Gastrocnemius medialis (tissue), 4 donors: ENCODE data around the gene SLC6A8. TPM values are rescaled to one million over a fixed set of nuclear protein-coding genes. Genes with fewer than 3 reads are reported as not detected.
"Not testable (repeated sequence)": the region's sequence is repeated elsewhere in the genome, so short reads cannot be mapped to it uniquely, and the experiment has no call there.

Source experiments
- ATAC-seq, 2 donors: fragments of 150-250 bp; one replicate each; pipeline ENCODE4 v1.9.1; 2016
- DNase-seq, 2 donors: peaks; one replicate each; pipeline ENCODE4 v3.0.0-alpha.2; 2019
- H3K27ac ChIP-seq, 4 donors: fragments of 200-600 bp; sonication (generic); 1 replicate in 1 of 4; 2 replicates in 3 of 4; pipeline ENCODE4 v1.5.1; 2016 to 2018; ENCODE audit warnings: mild to moderate bottlenecking in 2 of 4, moderate library complexity in 1 of 4
- H3K27me3 ChIP-seq, 3 donors: fragments of 200-600 bp; sonication (generic) in 2 of 3; 1 replicate in 1 of 3; 2 replicates in 2 of 3; pipeline versions ENCODE4 v1.5.1 to v1.6.0; 2016 to 2019; ENCODE audit warnings: mild to moderate bottlenecking in 1 of 3, moderate library complexity in 1 of 3
- H3K36me3 ChIP-seq, 2 donors: fragments of 200-600 bp; sonication (generic) in 1 of 2; one replicate each; pipeline ENCODE4 v1.5.1; 2017 to 2018
- H3K4me1 ChIP-seq, 2 donors: fragments of 200-600 bp; sonication (generic) in 1 of 2; one replicate each; pipeline ENCODE4 v1.5.1; 2016 to 2017; ENCODE audit warnings: mild to moderate bottlenecking in 2 of 2
- H3K4me3 ChIP-seq, 4 donors: fragments of 200-600 bp; sonication (generic) in 3 of 4; 1 replicate in 1 of 4; 2 replicates in 3 of 4; pipeline ENCODE4 v1.5.1; 2016 to 2019; ENCODE audit warnings: mild to moderate bottlenecking in 2 of 4
- H3K9me3 ChIP-seq, 3 donors: fragments of 200-600 bp; sonication (generic) in 2 of 3; 1 replicate in 1 of 3; 2 replicates in 2 of 3; pipeline ENCODE4 v1.5.1; 2016 to 2019
- CTCF ChIP-seq, 5 experiments: fragments of 450-650 bp in 3 of 5; fragments of 200-600 bp in 2 of 5; sonication (generic) in 2 of 5; IDR thresholded peaks in 4 of 5; conservative IDR thresholded peaks in 1 of 5; 1 replicate in 4 of 5; 2 replicates in 1 of 5; pipeline ENCODE4 v1.5.1; 2016 to 2019; ENCODE audit warnings: antibody characterized with exemption in 5 of 5, mild to moderate bottlenecking in 3 of 5, moderate library complexity in 3 of 5
- POLR2A ChIP-seq, 2 donors: fragments of 450-650 bp; IDR thresholded peaks; one replicate each; pipeline ENCODE4 v1.6.1; 2017; ENCODE audit warnings: antibody characterized with exemption in 2 of 2, mild to moderate bottlenecking in 2 of 2, moderate library complexity in 2 of 2
- in situ Hi-C, 4 donors: fragments of 200-750 bp; cut with MboI; loops; one replicate each; pipeline versions ENCODE4 v1.15.0 to v1.8.0; 2017; ENCODE audit warnings: low sequenced_read_pairs in 4 of 4
- intact Hi-C: fragments of 100-400 bp; cut with DNase I; formaldehyde crosslinking; loops from one replicate; pipeline ENCODE4 v1.15.1; 2023; ENCODE audit warnings: low total_unique reads
- total RNA-seq, 4 donors: library from RNA; depleted of rRNA; stranded (reverse); fragments of >200 nt; gene quantifications; one replicate each; pipeline versions ENCODE4 v1.1.0 to v1.2.3, GENCODE V29; 2016

The SLC6A8 gene
- total RNA-seq, 4 donors from 2014 or later, result 40.1 to 78.1 (median 45.0) TPM

GRCh38 chrX:153702336-153703035 lies 14.8 kb downstream of the SLC6A8 start:
- DNase-seq (no peak), ATAC-seq (peak in 1 of 2 donors; percentile 0)
- Histone ChIP-seq H3K9me3 (no peaks in the 10 kb centered on the region), H3K4me3 (no peak overlapping the region), H3K27me3 (no peaks in the 10 kb centered on the region), H3K36me3 (no peaks in the 10 kb centered on the region), H3K27ac (peak overlapping the region; percentile 85 to 91 (median 90)), H3K4me1 (peaks cover 27 to 73% of the 10 kb centered on the region in 2 donors)
- in situ Hi-C loops (no loop called here), intact Hi-C loops (loop anchor here (10.0 kb wide), 1 partner anchor 342 kb away; no protein-coding TSS in a partner anchor)
- no peak for TF ChIP-seq POLR2A (IDR thresholded peaks at IDR 0.05)
- TF ChIP-seq CTCF (IDR thresholded peaks at IDR 0.05 in 4 of 5, conservative IDR thresholded peaks at IDR 0.05 in 1 of 5), result no peak

- H3K27me3 ChIP-seq, result no peaks in the 10 kb centered on the region
- ATAC-seq (peak; percentile 18 to 24), DNase-seq (peak; percentile 73 to 93)
- no peaks in the 10 kb centered on the region for H3K36me3 ChIP-seq
- TF ChIP-seq CTCF (IDR thresholded peaks at IDR 0.05 in 4 of 5, conservative IDR thresholded peaks at IDR 0.05 in 1 of 5) (no peak), POLR2A (IDR thresholded peaks at IDR 0.05) (no peak)
- H3K27ac ChIP-seq, result peak overlapping the region; percentile 85 to 91 (median 90)
- in situ Hi-C loops (no loop called here), intact Hi-C loops (loop anchor here (10.0 kb wide), 1 partner anchor 342 kb away; no protein-coding TSS in a partner anchor)
- H3K4me1 ChIP-seq, result peaks cover 30 to 77% of the 10 kb centered on the region in 2 donors
- no peak overlapping the region for H3K4me3 ChIP-seq
- no peaks in the 10 kb centered on the region for H3K9me3 ChIP-seq
Measured at GRCh38 chrX:153703036-153703370, 15.3 kb downstream of the SLC6A8 start.

- in situ Hi-C loops, result no loop called here
- no peak for TF ChIP-seq POLR2A (IDR thresholded peaks at IDR 0.05)
- no peak for TF ChIP-seq CTCF (IDR thresholded peaks at IDR 0.05 in 4 of 5, conservative IDR thresholded peaks at IDR 0.05 in 1 of 5)
- Histone ChIP-seq H3K4me3 (no peak overlapping the region), H3K27ac (peak overlapping the region; percentile 85 to 91 (median 90)), H3K9me3 (no peaks in the 10 kb centered on the region), H3K4me1 (peaks cover 31 to 73% of the 10 kb centered on the region in 2 donors), H3K36me3 (no peaks in the 10 kb centered on the region), H3K27me3 (no peaks in the 10 kb centered on the region)
- DNase-seq (no peak), ATAC-seq (no peak)
- intact Hi-C loops, result loop anchor here (10.0 kb wide), 1 partner anchor 341 kb away; no protein-coding TSS in a partner anchor
Measured at GRCh38 chrX:153704021-153704526, 16.3 kb downstream of the SLC6A8 start.

- Histone ChIP-seq H3K4me1 (peaks cover 34 to 65% of the 10 kb centered on the region in 2 donors), H3K27ac (peak overlapping the region; percentile 85 to 91 (median 90)), H3K4me3 (peak overlapping the region in 2 of 4 donors; percentile 26 to 56)
- peak in 1 of 2 donors; percentile 36 for DNase-seq
- intact Hi-C loops, result loop anchor here (10.0 kb wide), 1 partner anchor 340 kb away; no protein-coding TSS in a partner anchor
- H3K27me3 ChIP-seq, in situ Hi-C loops, H3K9me3 ChIP-seq, ATAC-seq, H3K36me3 ChIP-seq: not testable (repeated sequence)
Measured at GRCh38 chrX:153704631-153705402, 17.1 kb downstream of the SLC6A8 start.
